ENCODE results near the gene STXBP5L. TPM values are rescaled to one million over a fixed set of nuclear protein-coding genes. Genes with fewer than 3 reads are reported as not detected.
"Not testable (repeated sequence)": the region's sequence is repeated elsewhere in the genome, so short reads cannot be mapped to it uniquely, and the experiment has no call there.

STXBP5L gene
- total RNA-seq, 2 donors from 2014 or later = not detected

GRCh38 chr3:121436641-121437040, 528.6 kb downstream of the STXBP5L start:
- ATAC-seq (no peak), DNase-seq (ENCODE audit: low spot score) (no peak)
- Mint-ChIP-seq H3K27ac (no peak overlapping the region), H3K9me3 (no peaks in the 10 kb centered on the region), H3K4me1 (ENCODE audit: low read depth in 2 of 2) (peaks cover 9 to 12% of the 10 kb centered on the region in 2 donors), H3K27me3 (no peaks in the 10 kb centered on the region), H3K36me3 (peaks cover 5% of the 10 kb centered on the region), H3K4me3 (no peak overlapping the region)

GRCh38 chr3:121443456-121443855, 535.5 kb downstream of the STXBP5L start:
- Mint-ChIP-seq H3K36me3 (peaks cover 18% of the 10 kb centered on the region), H3K9me3 (no peaks in the 10 kb centered on the region), H3K4me3 (no peak overlapping the region), H3K27ac (no peak overlapping the region), H3K4me1 (ENCODE audit: low read depth in 2 of 2) (no peaks in the 10 kb centered on the region), H3K27me3 (no peaks in the 10 kb centered on the region)
- ATAC-seq (no peak), DNase-seq (ENCODE audit: low spot score) (no peak)

GRCh38 chr3:121451752-121452151, 543.7 kb downstream of the STXBP5L start:
- ATAC-seq; H3K4me3 Mint-ChIP-seq; H3K9me3 Mint-ChIP-seq; H3K27me3 Mint-ChIP-seq; DNase-seq (ENCODE audit: low spot score); H3K27ac Mint-ChIP-seq; H3K4me1 Mint-ChIP-seq (ENCODE audit: low read depth in 2 of 2): not testable (repeated sequence)
- peaks cover 24% of the 10 kb centered on the region for H3K36me3 Mint-ChIP-seq

- no peaks in the 10 kb centered on the region for H3K9me3 Mint-ChIP-seq
- H3K27ac Mint-ChIP-seq = no peak overlapping the region
- no peaks in the 10 kb centered on the region for H3K4me1 Mint-ChIP-seq (ENCODE audit: low read depth in 2 of 2)
- no peak for DNase-seq (ENCODE audit: low spot score)
- no peaks in the 10 kb centered on the region for H3K27me3 Mint-ChIP-seq
- no peak overlapping the region for H3K4me3 Mint-ChIP-seq
- no peak for ATAC-seq
- peaks cover 21% of the 10 kb centered on the region for H3K36me3 Mint-ChIP-seq
These were observed 554.6 kb downstream of the STXBP5L start for GRCh38 chr3:121462565-121462964.

DNA sequence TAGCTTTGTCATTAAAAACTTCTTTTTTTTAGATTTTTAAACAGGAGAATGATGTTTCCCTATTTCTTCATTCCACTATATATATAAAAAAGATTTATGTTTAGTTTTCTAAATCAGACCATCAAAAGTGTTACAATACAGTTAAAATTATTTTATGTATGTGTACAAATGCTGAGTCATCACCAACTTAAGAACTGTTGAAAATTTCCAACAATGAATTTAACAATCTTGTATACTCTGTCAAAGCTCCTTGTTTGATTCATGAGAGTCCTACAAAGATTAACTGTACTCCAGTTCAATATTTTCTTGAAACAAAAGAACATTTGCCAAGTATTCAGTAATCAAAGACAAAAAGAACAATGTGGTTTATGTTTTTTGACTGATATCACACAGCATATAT, 555.7 kb downstream of the STXBP5L start:
- no peaks in the 10 kb centered on the region for H3K9me3 Mint-ChIP-seq
- DNase-seq (ENCODE audit: low spot score) (no peak), ATAC-seq (no peak)
- H3K4me3 Mint-ChIP-seq = no peak overlapping the region
- H3K36me3 Mint-ChIP-seq = peaks cover 21% of the 10 kb centered on the region
- H3K4me1 Mint-ChIP-seq (ENCODE audit: low read depth in 2 of 2) = no peaks in the 10 kb centered on the region
- H3K27me3 Mint-ChIP-seq = no peaks in the 10 kb centered on the region
- H3K27ac Mint-ChIP-seq = no peak overlapping the region

- Mint-ChIP-seq H3K27me3 (no peaks in the 10 kb centered on the region), H3K9me3 (no peaks in the 10 kb centered on the region), H3K27ac (no peak overlapping the region), H3K4me3 (no peak overlapping the region), H3K4me1 (ENCODE audit: low read depth in 2 of 2) (no peaks in the 10 kb centered on the region), H3K36me3 (peaks cover 11% of the 10 kb centered on the region)
- DNase-seq (ENCODE audit: low spot score) (no peak), ATAC-seq (no peak)
These were observed 559.1 kb downstream of the STXBP5L start for GRCh38 chr3:121467085-121467484.

DNA sequence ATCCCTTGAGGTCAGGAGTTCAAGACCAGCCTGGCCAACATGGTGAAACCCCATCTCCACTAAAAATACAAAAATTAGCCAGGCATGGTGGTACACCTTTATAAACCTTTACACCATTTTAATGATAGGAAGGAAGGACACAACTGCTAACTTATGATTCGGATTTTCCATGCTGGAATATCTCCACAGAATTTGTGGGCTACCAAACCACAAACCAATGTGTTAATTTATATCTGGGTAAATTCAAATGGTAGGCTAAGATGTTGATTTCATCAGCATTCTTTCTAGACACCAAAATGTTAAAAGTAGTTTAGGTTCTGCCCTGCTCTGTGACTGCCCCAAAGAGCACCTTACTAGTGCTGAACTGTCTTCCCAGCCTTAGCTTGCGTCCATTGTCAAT, 565.0 kb downstream of the STXBP5L start:
- DNase-seq (ENCODE audit: low spot score) (no peak), ATAC-seq (no peak)
- Mint-ChIP-seq H3K27me3 (no peaks in the 10 kb centered on the region), H3K36me3 (peaks cover 8% of the 10 kb centered on the region), H3K4me3 (no peak overlapping the region), H3K4me1 (ENCODE audit: low read depth in 2 of 2) (no peaks in the 10 kb centered on the region), H3K9me3 (no peaks in the 10 kb centered on the region), H3K27ac (peak overlapping the region in 1 of 2 donors; percentile 10)

Other genes with a start within 250 kb of the STXBP5L start
- gene HGD, start 226.0 kb upstream of the STXBP5L start, total RNA-seq = 1 to 10 TPM in 1 of 2 donors, under 1 TPM in 1; 1.00 to 1.8 TPM
- 10 to 100 TPM; 19.5 to 25.3 TPM for gene RABL3, start 165.7 kb upstream of the STXBP5L start, total RNA-seq
- gene GTF2E1, start 165.5 kb upstream of the STXBP5L start, total RNA-seq = 10 to 100 TPM; 18.6 to 19.9 TPM

All from natural killer cell treated with Interleukin-12 subunit alpha and Interleukin-12 subunit beta and Interleukin-15 and Interleukin-18, amount 100 ng/mL, for 72 hours (primary cell).